ENCODE results near the gene RTN4R.
"Not testable (repeated sequence)": the region's sequence is repeated elsewhere in the genome, so short reads cannot be mapped to it uniquely, and the experiment has no call there.

Gene RTN4R

GRCh38 chr22:20297414-20298109, 29.4 kb upstream of the RTN4R start:
- H3K4me3 Mint-ChIP-seq, result peak overlapping the region; percentile 69
- peaks cover 3% of the 10 kb centered on the region for H3K4me1 Mint-ChIP-seq (ENCODE audit: low read depth)
- H3K36me3 Mint-ChIP-seq (ENCODE audit: low read depth), result no peaks in the 10 kb centered on the region
- H3K27ac Mint-ChIP-seq, result no peak overlapping the region
- H3K27me3 Mint-ChIP-seq (ENCODE audit: low read depth), result peaks cover 28% of the 10 kb centered on the region
- H3K9me3 Mint-ChIP-seq, result no peaks in the 10 kb centered on the region

GRCh38 chr22:20296598-20296997, 28.5 kb upstream of the RTN4R start:
- no peak overlapping the region for H3K4me3 Mint-ChIP-seq
- H3K36me3 Mint-ChIP-seq (ENCODE audit: low read depth), result no peaks in the 10 kb centered on the region
- peaks cover 24% of the 10 kb centered on the region for H3K27me3 Mint-ChIP-seq (ENCODE audit: low read depth)
- H3K9me3 Mint-ChIP-seq, result no peaks in the 10 kb centered on the region
- H3K27ac Mint-ChIP-seq, result no peak overlapping the region
- peaks cover 3% of the 10 kb centered on the region for H3K4me1 Mint-ChIP-seq (ENCODE audit: low read depth)

- Mint-ChIP-seq H3K36me3 (ENCODE audit: low read depth) (no peaks in the 10 kb centered on the region), H3K9me3 (no peaks in the 10 kb centered on the region), H3K27ac (no peak overlapping the region), H3K4me3 (no peak overlapping the region), H3K27me3 (ENCODE audit: low read depth) (peaks cover 13% of the 10 kb centered on the region), H3K4me1 (ENCODE audit: low read depth) (peaks cover 3% of the 10 kb centered on the region)
Measured at GRCh38 chr22:20295262-20296064, 27.3 kb upstream of the RTN4R start.

- H3K36me3 Mint-ChIP-seq (ENCODE audit: low read depth), result no peaks in the 10 kb centered on the region
Measured at GRCh38 chr22:20292673-20293232, 24.6 kb upstream of the RTN4R start.

GRCh38 chr22:20292108-20292507, 24.0 kb upstream of the RTN4R start:
- no peak overlapping the region for H3K4me3 Mint-ChIP-seq
- peaks cover 4% of the 10 kb centered on the region for H3K27me3 Mint-ChIP-seq (ENCODE audit: low read depth)
- H3K9me3 Mint-ChIP-seq, result no peaks in the 10 kb centered on the region
- H3K27ac Mint-ChIP-seq, result no peak overlapping the region
- H3K4me1 Mint-ChIP-seq (ENCODE audit: low read depth), result no peaks in the 10 kb centered on the region
- H3K36me3 Mint-ChIP-seq (ENCODE audit: low read depth), result no peaks in the 10 kb centered on the region

More at GRCh38 chr22:20292673-20293232, 24.6 kb upstream of the RTN4R start:
- Mint-ChIP-seq H3K27me3 (ENCODE audit: low read depth) (peaks cover 9% of the 10 kb centered on the region), H3K27ac (no peak overlapping the region), H3K4me1 (ENCODE audit: low read depth) (no peaks in the 10 kb centered on the region), H3K9me3 (no peaks in the 10 kb centered on the region), H3K4me3 (no peak overlapping the region)

- Mint-ChIP-seq H3K27ac (no peak overlapping the region), H3K4me1 (ENCODE audit: low read depth) (no peaks in the 10 kb centered on the region), H3K27me3 (ENCODE audit: low read depth) (peaks cover 4% of the 10 kb centered on the region), H3K9me3 (no peaks in the 10 kb centered on the region), H3K4me3 (no peak overlapping the region), H3K36me3 (ENCODE audit: low read depth) (no peaks in the 10 kb centered on the region)
Measured at GRCh38 chr22:20291604-20292063, 23.5 kb upstream of the RTN4R start.

- Mint-ChIP-seq H3K27ac (no peak overlapping the region), H3K4me3 (no peak overlapping the region), H3K36me3 (ENCODE audit: low read depth) (no peaks in the 10 kb centered on the region), H3K4me1 (ENCODE audit: low read depth) (no peaks in the 10 kb centered on the region), H3K27me3 (ENCODE audit: low read depth) (peaks cover 4% of the 10 kb centered on the region), H3K9me3 (no peaks in the 10 kb centered on the region)
Measured at GRCh38 chr22:20291249-20291586, 23.1 kb upstream of the RTN4R start.

GRCh38 chr22:20290578-20291248, 22.6 kb upstream of the RTN4R start:
- Mint-ChIP-seq H3K4me1 (ENCODE audit: low read depth) (no peaks in the 10 kb centered on the region), H3K36me3 (ENCODE audit: low read depth) (no peaks in the 10 kb centered on the region), H3K4me3 (no peak overlapping the region), H3K27ac (no peak overlapping the region), H3K27me3 (ENCODE audit: low read depth) (peaks cover 4% of the 10 kb centered on the region), H3K9me3 (no peaks in the 10 kb centered on the region)

- Mint-ChIP-seq H3K9me3 (no peaks in the 10 kb centered on the region), H3K27ac (no peak overlapping the region), H3K4me1 (ENCODE audit: low read depth) (no peaks in the 10 kb centered on the region), H3K36me3 (ENCODE audit: low read depth) (no peaks in the 10 kb centered on the region), H3K27me3 (ENCODE audit: low read depth) (peaks cover under 1% of the 10 kb centered on the region), H3K4me3 (no peak overlapping the region)
Measured at GRCh38 chr22:20290045-20290392, 21.9 kb upstream of the RTN4R start.

GRCh38 chr22:20289182-20290044, 21.3 kb upstream of the RTN4R start:
- H3K4me3 Mint-ChIP-seq; H3K9me3 Mint-ChIP-seq; H3K36me3 Mint-ChIP-seq (ENCODE audit: low read depth); H3K27me3 Mint-ChIP-seq (ENCODE audit: low read depth); H3K27ac Mint-ChIP-seq; H3K4me1 Mint-ChIP-seq (ENCODE audit: low read depth): not testable (repeated sequence)

- not testable (repeated sequence) for H3K4me1 Mint-ChIP-seq (ENCODE audit: low read depth); H3K4me3 Mint-ChIP-seq; H3K9me3 Mint-ChIP-seq; H3K36me3 Mint-ChIP-seq (ENCODE audit: low read depth); H3K27ac Mint-ChIP-seq; H3K27me3 Mint-ChIP-seq (ENCODE audit: low read depth)
Measured at GRCh38 chr22:20286784-20287423, 18.8 kb upstream of the RTN4R start.

GRCh38 chr22:20286312-20286660, 18.2 kb upstream of the RTN4R start:
- H3K27me3 Mint-ChIP-seq (ENCODE audit: low read depth), result not testable (repeated sequence)

GRCh38 chr22:20285473-20286311, 17.6 kb upstream of the RTN4R start:
- not testable (repeated sequence) for H3K4me3 Mint-ChIP-seq; H3K9me3 Mint-ChIP-seq; H3K36me3 Mint-ChIP-seq (ENCODE audit: low read depth); H3K27me3 Mint-ChIP-seq (ENCODE audit: low read depth); H3K4me1 Mint-ChIP-seq (ENCODE audit: low read depth); H3K27ac Mint-ChIP-seq

More at GRCh38 chr22:20286312-20286660, 18.2 kb upstream of the RTN4R start:
- H3K36me3 Mint-ChIP-seq (ENCODE audit: low read depth); H3K27ac Mint-ChIP-seq; H3K9me3 Mint-ChIP-seq; H3K4me1 Mint-ChIP-seq (ENCODE audit: low read depth); H3K4me3 Mint-ChIP-seq: not testable (repeated sequence)

Data from T-helper 1 cell treated with Interleukin-12 subunit alpha and Interleukin-12 subunit beta and Interleukin-4 antibody, amounts not matched to agents 30 μg/mL and 1 μg/mL, for 36 hours (primary cell).